Pancreas (tissue), 10 donors: ENCODE measurements around the gene GALNT16. TPM values are rescaled to one million over a fixed set of nuclear protein-coding genes. Genes with fewer than 3 reads are reported as not detected.
A peak's percentile ranks its signal among the peaks of the same experiment; 100 is the strongest.
"Not testable (repeated sequence)": the region's sequence is repeated elsewhere in the genome, so short reads cannot be mapped to it uniquely, and the experiment has no call there.

Experiments
- ATAC-seq, 4 donors: fragments of 200-7000 bp; cut with Tn5 transposase; one replicate each; pipeline versions ENCODE4 v1.8.0 to v1.9.1; 2020; ENCODE audit warnings: mild to moderate bottlenecking in 4 of 4, moderate library complexity in 4 of 4
- DNase-seq, 6 donors: peaks; one replicate each; pipeline ENCODE4 v3.0.0-alpha.2; 2020
- FAIRE-seq: peaks from 2 replicates; lab custom pipeline; 2012; peaks lifted over from hg19 to GRCh38; lab: Jason Lieb, UNC
- H3K27ac ChIP-seq, 4 donors: fragments of 200-600 bp; sonication (generic); 1 replicate in 3 of 4; 2 replicates in 1 of 4; pipeline versions ENCODE4 v1.5.0 to v1.8.0; 2020
- H3K27me3 ChIP-seq, 4 donors: fragments of 200-600 bp; one replicate each; pipeline ENCODE4 v1.8.0; 2021
- H3K36me3 ChIP-seq, 3 donors: fragments of 200-600 bp; sonication (generic) in 1 of 3; one replicate each; pipeline versions ENCODE4 v1.5.0 to v1.8.0; 2020 to 2021
- H3K4me1 ChIP-seq, 3 donors: fragments of 200-600 bp; one replicate each; pipeline ENCODE4 v1.8.0; 2021
- H3K4me3 ChIP-seq, 4 donors: fragments of 200-600 bp; sonication (generic) in 2 of 4; one replicate each; pipeline versions ENCODE4 v1.5.0 to v1.8.0; 2020 to 2021
- H3K9me3 ChIP-seq, 4 donors: fragments of 200-600 bp; one replicate each; pipeline ENCODE4 v1.8.0; 2021
- CTCF ChIP-seq, 4 donors: fragments of 200-600 bp; sonication (generic) in 3 of 4; IDR thresholded peaks; one replicate each; pipeline versions ENCODE4 v1.5.0 to v1.8.0; 2021; ENCODE audit warnings: antibody characterized with exemption in 4 of 4
- WGBS, 2 donors: extraction: QIAGEN DNeasy Blood & Tissue Kit; methylation state at CpG; one replicate each; pipeline ENCODE4 v1.1.7; 2013; 5-methylcytosine and 5-hydroxymethylcytosine counted together
- intact Hi-C, 3 donors: fragments of 100-400 bp; cut with DNase I; formaldehyde crosslinking; loops; one replicate each; pipeline versions ENCODE4 v1.11.1 to v1.14.2; 2022
- polyA plus RNA-seq, 2 donors: library from polyadenylated mRNA; stranded (reverse); fragments of 200-250 nt; gene quantifications; one replicate each; pipeline ENCODE4 v1.2.3, GENCODE V29; 2013
- total RNA-seq, 6 donors: library from RNA; stranded (reverse); fragmentation: NEBNext Ultra II Directional in 4 of 6; extraction: Animal tissue kit (Norgen Biotek cat#: 25700) in 4 of 6; gene quantifications; one replicate each; pipeline versions ENCODE4 v1.2.1 to v1.2.4, GENCODE V29; 2021 to 2023
- donor health status: healthy with polysubstance abuse.
- donor health status: DM: no; HTN: no; CAD: no; lungs with moderate emphysema.
- donor health status: DM: no; HTN: no; CAD: no.
- donor health status: control.
- donor health status: control.
- donor health status: Bipolar disorder and iron deficiency.
- donor health status: DM: yes; HTN: yes; CAD: no.
- donor health status: DM: no; HTN: no; CAD: no.
- donor health status: DM: no; HTN: no; CAD: no.
- donor health status: DM: yes; HTN: yes; CAD: no.

Gene GALNT16
- total and polyA plus RNA-seq, 8 donors: 0.93 to 3.2 (median 1.9) TPM

DNA sequence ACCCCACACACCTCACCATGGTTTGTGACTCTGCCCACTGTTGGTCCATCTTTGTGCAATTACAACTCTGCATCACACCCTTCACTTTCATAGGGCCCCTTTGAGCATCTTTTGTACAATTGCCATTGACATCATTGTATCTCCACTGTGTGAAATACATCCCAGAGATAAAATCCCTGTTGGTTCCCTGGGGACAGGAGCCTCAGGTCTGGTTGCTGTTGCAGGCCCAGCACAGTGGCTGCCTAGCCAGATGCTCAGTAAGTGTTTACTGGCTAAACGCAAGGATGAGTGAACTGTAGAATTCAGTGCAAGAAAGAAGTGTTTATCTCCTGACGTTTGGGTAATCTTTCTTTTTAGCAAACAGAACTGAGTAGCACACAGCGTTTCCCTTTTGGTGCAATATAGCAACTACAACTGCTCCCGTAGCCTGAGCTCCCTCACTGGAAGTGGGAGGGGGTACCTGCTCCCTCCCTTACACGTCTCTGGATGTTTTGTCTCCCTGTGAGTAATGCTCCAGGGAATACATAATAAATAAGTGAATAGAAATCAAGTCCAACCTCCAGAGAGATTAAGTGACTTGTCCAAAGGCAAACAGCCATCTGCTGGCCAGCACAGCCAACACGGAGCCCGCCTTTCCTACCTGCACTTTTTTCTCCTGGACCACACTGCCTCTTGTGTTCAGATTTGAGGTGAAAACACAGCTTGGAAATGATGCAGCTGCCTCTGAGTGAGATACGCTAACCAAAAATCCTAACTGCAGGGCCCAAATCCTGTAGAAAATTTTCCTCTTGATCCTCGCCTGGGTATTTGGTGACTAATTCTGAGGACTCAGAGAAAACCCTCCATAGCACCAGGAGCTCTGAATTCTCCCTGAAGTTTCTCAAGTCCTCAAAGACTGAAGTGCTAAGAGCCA lies 27.4 kb downstream of the GALNT16 start:
- Histone ChIP-seq H3K4me1 (no peaks in the 10 kb centered on the region), H3K27me3 (no peaks in the 10 kb centered on the region), H3K9me3 (no peaks in the 10 kb centered on the region), H3K36me3 (no peaks in the 10 kb centered on the region), H3K27ac (peak overlapping the region in 2 of 4 donors; percentile 3 to 19), H3K4me3 (no peak overlapping the region)
- DNase-seq (no peak), FAIRE-seq (no peak), ATAC-seq (peak in 3 of 4 donors; percentile 31 to 52 (median 49))
- no peak for TF ChIP-seq CTCF (IDR thresholded peaks at IDR 0.05)
- 62 to 64% methylated on average over 9 of the region's 9 CpGs for WGBS, 2 donors
- intact Hi-C loops: no loop called here

DNA sequence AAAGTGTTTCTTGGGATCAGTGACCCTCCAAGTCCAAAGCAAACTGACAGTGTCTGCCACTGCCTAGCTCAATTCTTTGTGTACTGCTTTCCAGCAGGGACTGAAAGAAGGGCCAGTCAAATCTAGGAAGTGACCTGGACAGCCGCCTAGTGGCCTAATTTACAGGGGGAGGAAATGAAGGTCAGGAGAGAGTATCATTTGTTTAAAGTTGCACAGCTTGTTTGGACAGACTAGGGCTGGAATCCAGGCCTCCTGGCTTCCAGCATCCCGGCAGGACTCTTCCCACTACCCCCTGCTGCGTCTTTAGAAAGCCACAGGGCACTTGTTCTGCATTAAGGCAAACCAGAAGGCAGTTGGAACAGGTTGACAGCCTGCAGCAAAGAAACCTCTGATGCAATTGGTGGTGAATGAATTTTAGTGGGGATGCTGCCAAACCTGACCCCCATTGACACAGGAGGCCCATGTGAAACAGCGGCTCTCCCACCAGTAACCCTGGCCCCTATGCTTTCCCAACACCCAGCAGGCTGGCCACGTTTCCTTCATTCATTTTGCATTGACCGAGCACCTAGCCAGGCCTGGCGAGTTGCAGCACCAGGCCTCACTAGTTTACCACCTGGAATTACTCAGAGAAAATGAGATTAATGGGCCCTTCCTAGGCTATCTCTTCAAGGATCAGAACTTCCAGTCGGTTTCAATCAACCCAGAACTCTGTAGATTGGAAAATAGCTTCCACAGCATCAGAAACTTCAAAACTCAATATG lies 28.2 kb downstream of the GALNT16 start:
- intact Hi-C loops: no loop called here
- ATAC-seq (peak; percentile 46 to 80 (median 74)), FAIRE-seq (no peak), DNase-seq (peak in 3 of 6 donors; percentile 19 to 40 (median 25))
- no peak overlapping the region for H3K4me3 ChIP-seq
- H3K27me3 ChIP-seq: no peaks in the 10 kb centered on the region
- no peaks in the 10 kb centered on the region for H3K4me1 ChIP-seq
- TF ChIP-seq CTCF (IDR thresholded peaks at IDR 0.05): peak in 2 of 4 donors; percentile 15 to 24
- H3K9me3 ChIP-seq: no peaks in the 10 kb centered on the region
- peak overlapping the region in 3 of 4 donors; percentile 3 to 19 (median 11) for H3K27ac ChIP-seq
- WGBS, 2 donors: 49 to 50% methylated on average over 8 of the region's 8 CpGs
- no peaks in the 10 kb centered on the region for H3K36me3 ChIP-seq

DNA sequence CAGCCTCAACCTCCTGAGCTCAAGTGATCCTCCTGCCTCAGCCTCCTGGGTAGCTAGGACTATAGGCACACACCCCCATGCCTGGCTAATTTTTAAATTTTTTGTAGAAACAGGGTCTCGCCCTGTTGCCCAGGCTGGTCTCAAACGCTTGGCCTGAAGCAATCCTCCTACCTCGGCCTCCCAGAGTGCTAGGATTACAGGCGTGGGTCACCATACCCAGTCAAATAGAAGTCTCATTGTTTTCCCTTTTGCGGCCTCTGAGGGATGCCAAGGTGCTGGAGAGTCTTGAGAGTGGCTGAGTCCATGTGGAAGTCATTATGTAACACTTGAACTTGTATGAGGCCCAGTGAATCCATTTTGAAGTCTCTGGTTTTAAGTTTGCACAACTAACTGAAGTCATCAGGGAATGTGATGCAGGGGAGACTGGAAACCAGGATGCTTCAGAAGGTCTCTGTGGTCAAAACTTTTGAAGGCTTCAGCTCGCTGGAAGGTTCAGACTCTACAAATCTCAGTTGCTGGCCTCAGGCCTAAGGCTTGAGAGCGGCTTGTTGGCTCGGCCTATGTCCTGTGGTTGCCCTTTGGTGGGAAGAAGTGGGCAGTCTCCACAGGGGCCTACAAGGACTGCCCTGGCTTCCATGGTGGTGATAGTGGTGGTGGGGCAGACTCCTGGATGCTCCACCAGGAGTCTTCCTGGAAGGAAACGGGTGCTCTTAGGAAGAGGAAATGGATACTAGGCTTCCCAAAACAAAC lies 29.2 kb downstream of the GALNT16 start:
- ATAC-seq (no peak), FAIRE-seq (no peak), DNase-seq (no peak)
- no peaks in the 10 kb centered on the region for H3K36me3 ChIP-seq
- 88 to 89% methylated on average over 9 of the region's 9 CpGs for WGBS, 2 donors
- no peaks in the 10 kb centered on the region for H3K4me1 ChIP-seq
- H3K4me3 ChIP-seq: no peak overlapping the region
- H3K27ac ChIP-seq: no peak overlapping the region
- no peak for TF ChIP-seq CTCF (IDR thresholded peaks at IDR 0.05)
- intact Hi-C loops: no loop called here
- H3K27me3 ChIP-seq: no peaks in the 10 kb centered on the region
- no peaks in the 10 kb centered on the region for H3K9me3 ChIP-seq

GRCh38 chr14:69289811-69290520 lies 30.0 kb downstream of the GALNT16 start:
- no peak for TF ChIP-seq CTCF (IDR thresholded peaks at IDR 0.05)
- Histone ChIP-seq H3K4me3 (no peak overlapping the region), H3K9me3 (no peaks in the 10 kb centered on the region), H3K4me1 (no peaks in the 10 kb centered on the region), H3K27ac (no peak overlapping the region), H3K36me3 (no peaks in the 10 kb centered on the region), H3K27me3 (no peaks in the 10 kb centered on the region)
- FAIRE-seq (no peak), DNase-seq (no peak), ATAC-seq (no peak)
- intact Hi-C loops: no loop called here
- WGBS, 2 donors: 81% methylated on average over 13 of the region's 13 CpGs

DNA sequence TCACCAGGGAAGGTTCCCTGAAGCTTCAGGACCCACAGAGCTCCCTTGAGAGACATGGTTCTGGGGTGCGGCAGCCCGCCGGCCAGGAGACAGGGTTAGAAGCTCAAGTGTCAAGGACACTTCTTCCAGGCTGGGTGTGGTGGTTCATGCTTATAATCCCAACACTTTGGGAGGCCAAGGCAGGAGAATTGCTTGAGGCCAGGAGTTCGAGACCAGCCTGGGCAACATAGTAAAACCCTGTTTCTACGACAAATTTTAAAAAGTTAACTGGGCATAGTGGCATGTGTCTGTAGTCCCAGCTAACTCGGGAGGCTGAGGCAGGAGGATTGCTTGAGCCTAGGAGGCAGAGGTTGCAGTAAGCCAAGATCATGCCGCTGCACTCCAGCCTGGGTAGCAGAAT lies 30.9 kb downstream of the GALNT16 start:
- H3K27ac ChIP-seq, H3K4me1 ChIP-seq, H3K4me3 ChIP-seq, H3K9me3 ChIP-seq, H3K27me3 ChIP-seq, intact Hi-C loops, ATAC-seq, FAIRE-seq, H3K36me3 ChIP-seq, DNase-seq: not testable (repeated sequence)
- WGBS, 2 donors: 86 to 89% methylated on average over 7 of the region's 7 CpGs
